SJSA1 (cell line): Measurements from ENCODE around the gene ZNF512B. TPM values are rescaled to one million over a fixed set of nuclear protein-coding genes. Genes with fewer than 3 reads are reported as not detected.

ENCODE experiments used
- DNase-seq, 2 experiments: peaks; one replicate each; pipeline ENCODE4 v3.0.0-alpha.2; 2015 to 2020; ENCODE audit warnings: low spot score in 2 of 2, low read depth in 1 of 2
- H3K27ac ChIP-seq: fragments of 250-450 bp; sonication (Bioruptor Pico); 2 replicates; pipeline ENCODE4 v1.5.1; 2020; ENCODE audit warnings: mild to moderate bottlenecking, moderate library complexity
- H3K27me3 ChIP-seq: fragments of 250-450 bp; sonication (Bioruptor Pico); replicated peaks from 2 replicates; pipeline ENCODE4 v1.5.1; 2020; ENCODE audit warnings: mild to moderate bottlenecking, moderate library complexity
- H3K36me3 ChIP-seq: fragments of 250-450 bp; sonication (Bioruptor Pico); 2 replicates; pipeline ENCODE4 v1.5.1; 2020; ENCODE audit warnings: mild to moderate bottlenecking
- H3K4me1 ChIP-seq: fragments of 250-450 bp; sonication (Bioruptor Pico); replicated peaks from 2 replicates; pipeline ENCODE4 v1.6.1; 2021; ENCODE audit warnings: mild to moderate bottlenecking
- H3K4me3 ChIP-seq: fragments of 250-450 bp; sonication (Bioruptor Pico); 2 replicates; pipeline ENCODE4 v1.5.1; 2020; ENCODE audit warnings: mild to moderate bottlenecking
- H3K9me3 ChIP-seq: fragments of 250-450 bp; sonication (Bioruptor Pico); replicated peaks from 2 replicates; pipeline ENCODE4 v1.5.1; 2020; ENCODE audit warnings: mild to moderate bottlenecking
- total RNA-seq: library from RNA; depleted of rRNA; stranded (reverse); fragments of >200 nt; shearing (Covaris generic); gene quantifications from 2 replicates; pipeline ENCODE4 v1.2.3, GENCODE V29; 2014

ZNF512B gene
- total RNA-seq, 1 experiment from 2014 or later, result 14.3 TPM

DNA sequence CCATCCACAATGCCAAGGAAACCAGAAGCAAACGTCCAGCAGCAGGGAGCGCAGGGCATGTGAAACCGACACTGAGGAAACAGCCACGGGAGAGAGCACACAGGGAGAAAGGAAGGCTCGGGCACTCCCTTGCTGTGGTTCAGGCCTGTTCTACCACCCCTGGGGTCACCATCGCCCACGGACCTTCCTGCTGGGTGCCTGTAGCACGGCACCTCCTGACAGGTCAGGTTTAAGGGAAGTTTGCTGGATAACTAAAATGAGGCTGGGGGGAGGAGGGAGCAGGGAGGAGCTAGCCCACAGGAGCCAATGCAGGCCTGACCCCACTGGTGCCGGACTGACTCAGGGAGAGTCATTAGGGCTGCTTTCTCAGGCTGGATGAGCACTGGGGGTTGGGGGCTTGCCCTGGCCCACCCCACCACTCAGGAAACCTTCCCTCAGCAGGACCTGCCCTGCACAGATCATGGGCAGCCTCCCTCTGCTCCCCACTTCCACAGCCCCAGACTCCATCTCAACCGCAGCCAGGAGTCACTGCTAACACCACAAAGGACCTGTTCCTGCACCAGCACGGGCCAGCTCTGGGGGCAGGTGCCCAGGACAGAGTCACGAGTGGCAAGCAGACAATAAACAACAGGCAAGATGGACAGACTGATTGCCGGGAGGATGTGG is 15.8 kb downstream of the ZNF512B start:
- peaks cover 29% of the 10 kb centered on the region for H3K4me1 ChIP-seq
- H3K36me3 ChIP-seq, result peaks cover 37% of the 10 kb centered on the region
- 0 out of 2 replicates have a peak, but pooled peaks cover 3% of the 10 kb centered on the region for H3K9me3 ChIP-seq
- DNase-seq, result no peak
- no peak overlapping the region for H3K27ac ChIP-seq
- no peak overlapping the region for H3K4me3 ChIP-seq
- no peaks in the 10 kb centered on the region for H3K27me3 ChIP-seq

DNA sequence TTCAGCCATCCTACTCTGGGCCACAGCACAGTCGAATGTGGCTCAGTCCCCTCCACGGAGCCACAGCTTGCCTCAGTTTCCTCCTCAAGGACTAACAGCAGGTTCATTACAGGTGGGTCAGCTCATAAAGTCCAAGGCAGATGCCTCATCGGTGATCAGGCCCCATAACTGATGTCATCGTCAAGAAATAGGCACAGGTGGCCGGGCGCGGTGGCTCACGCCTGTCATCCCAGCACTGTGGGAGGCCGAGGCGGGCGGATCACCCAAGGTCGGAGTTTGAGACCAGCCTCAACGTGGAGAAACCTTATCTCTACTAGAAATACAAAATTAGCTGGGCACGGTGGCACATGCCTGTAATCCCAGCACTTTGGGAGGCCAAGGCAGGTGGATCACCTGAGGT is 17.0 kb downstream of the ZNF512B start:
- H3K27me3 ChIP-seq, result no peaks in the 10 kb centered on the region
- H3K36me3 ChIP-seq, result peaks cover 39% of the 10 kb centered on the region
- no peak for DNase-seq
- H3K9me3 ChIP-seq, result 0 out of 2 replicates have a peak, but pooled peaks cover 3% of the 10 kb centered on the region
- H3K4me1 ChIP-seq, result peaks cover 33% of the 10 kb centered on the region
- H3K4me3 ChIP-seq, result no peak overlapping the region
- no peak overlapping the region for H3K27ac ChIP-seq

DNA sequence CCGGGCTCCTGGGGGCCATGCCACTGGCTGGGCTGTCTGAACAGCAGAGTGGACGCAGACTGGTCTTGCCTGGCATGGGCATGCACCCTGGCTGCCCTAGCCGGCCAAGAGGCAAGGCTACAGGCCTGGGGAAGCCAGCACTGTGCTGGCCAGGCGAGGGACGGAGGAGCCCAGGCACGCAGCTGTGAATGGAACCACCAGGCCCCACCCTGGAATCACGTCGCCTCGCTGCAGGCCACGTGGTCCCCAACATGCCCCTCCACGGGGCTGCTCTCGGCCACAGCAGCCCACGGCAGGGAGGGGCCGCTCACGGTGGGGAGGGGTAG is 17.6 kb downstream of the ZNF512B start:
- Histone ChIP-seq H3K27ac (no peak overlapping the region), H3K4me1 (peaks cover 30% of the 10 kb centered on the region), H3K27me3 (no peaks in the 10 kb centered on the region), H3K36me3 (peaks cover 37% of the 10 kb centered on the region), H3K9me3 (0 out of 2 replicates have a peak, but pooled peaks cover 3% of the 10 kb centered on the region), H3K4me3 (no peak overlapping the region)
- no peak for DNase-seq

DNA sequence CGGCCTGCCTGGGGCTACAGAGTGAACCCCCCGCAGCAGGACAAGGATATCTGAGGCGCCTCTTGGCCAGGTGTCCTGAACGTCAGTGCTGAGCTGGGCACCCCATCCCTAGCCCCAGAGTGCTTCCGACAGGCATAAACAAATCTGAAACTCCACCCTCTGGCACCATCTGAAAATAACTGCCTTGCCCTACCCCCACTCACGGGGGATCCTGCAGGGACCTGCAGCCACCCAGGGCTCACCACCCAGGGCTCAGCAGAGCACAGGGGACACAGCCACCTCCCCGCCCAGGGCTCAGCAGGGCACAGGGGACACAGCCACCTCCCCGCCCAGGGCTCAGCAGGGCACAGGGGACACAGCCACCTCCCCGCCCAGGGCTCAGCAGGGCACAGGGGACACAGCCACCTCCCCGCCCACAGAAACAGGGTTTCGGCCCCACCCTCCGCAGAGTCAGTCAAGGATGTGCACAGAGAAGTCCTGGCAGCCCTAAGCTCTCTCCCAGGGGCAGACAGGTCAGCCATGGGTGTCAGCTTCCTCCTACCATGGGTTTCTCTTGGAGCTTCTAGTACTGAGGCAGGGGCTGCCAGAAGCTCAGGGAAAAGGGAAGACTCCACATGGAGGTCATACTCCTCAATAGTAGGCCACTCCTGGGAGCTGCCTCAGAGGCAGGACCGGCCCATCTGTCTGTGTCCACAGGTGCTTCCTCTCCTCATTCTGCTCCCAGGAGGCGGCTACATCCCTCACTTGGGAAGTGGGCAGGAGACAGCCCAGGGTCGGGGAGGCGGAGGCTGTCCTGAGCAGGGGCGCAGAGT is 18.1 kb downstream of the ZNF512B start:
- Histone ChIP-seq H3K4me3 (no peak overlapping the region), H3K4me1 (peaks cover 24% of the 10 kb centered on the region), H3K36me3 (peaks cover 34% of the 10 kb centered on the region), H3K27me3 (no peaks in the 10 kb centered on the region), H3K9me3 (0 out of 2 replicates have a peak, but pooled peaks cover 3% of the 10 kb centered on the region), H3K27ac (no peak overlapping the region)
- no peak for DNase-seq

DNA sequence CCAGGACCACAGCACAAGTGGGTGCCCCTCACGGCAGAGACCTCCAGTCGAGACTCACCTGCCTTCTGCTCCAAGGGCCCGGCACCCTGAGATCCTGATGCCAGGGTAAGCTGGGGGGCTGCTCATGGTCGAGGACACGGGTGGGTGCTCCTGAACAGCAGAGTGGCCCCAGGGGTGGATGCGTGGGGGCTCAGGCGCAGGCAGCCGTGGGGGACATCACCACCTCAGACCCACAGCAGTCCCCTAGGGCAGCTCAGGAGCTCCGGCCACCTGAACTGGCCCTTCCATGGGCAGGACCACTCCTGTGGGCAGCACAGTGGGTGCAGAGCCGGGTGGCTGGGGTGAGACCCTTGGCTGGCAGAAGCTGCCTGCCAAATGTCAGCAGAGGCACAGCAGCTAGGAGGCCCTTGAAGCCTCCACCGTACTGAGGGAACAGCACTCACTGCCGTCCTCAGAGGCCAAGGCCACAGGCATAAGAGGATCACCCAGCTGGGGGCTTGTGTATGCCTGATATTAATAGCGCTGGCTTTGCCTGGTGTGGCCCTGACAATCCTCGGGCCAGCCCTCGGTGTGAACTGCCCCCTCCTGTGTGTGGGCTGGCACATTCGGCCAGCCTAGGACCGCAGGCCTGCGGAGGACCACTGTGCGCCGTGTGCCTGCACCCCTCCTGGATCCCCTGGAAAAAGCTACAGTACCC is 18.9 kb downstream of the ZNF512B start:
- no peak for DNase-seq
- Histone ChIP-seq H3K27ac (no peak overlapping the region), H3K9me3 (0 out of 2 replicates have a peak, but pooled peaks cover 1% of the 10 kb centered on the region), H3K27me3 (no peaks in the 10 kb centered on the region), H3K4me3 (no peak overlapping the region), H3K36me3 (peaks cover 35% of the 10 kb centered on the region), H3K4me1 (peaks cover 20% of the 10 kb centered on the region)

DNA sequence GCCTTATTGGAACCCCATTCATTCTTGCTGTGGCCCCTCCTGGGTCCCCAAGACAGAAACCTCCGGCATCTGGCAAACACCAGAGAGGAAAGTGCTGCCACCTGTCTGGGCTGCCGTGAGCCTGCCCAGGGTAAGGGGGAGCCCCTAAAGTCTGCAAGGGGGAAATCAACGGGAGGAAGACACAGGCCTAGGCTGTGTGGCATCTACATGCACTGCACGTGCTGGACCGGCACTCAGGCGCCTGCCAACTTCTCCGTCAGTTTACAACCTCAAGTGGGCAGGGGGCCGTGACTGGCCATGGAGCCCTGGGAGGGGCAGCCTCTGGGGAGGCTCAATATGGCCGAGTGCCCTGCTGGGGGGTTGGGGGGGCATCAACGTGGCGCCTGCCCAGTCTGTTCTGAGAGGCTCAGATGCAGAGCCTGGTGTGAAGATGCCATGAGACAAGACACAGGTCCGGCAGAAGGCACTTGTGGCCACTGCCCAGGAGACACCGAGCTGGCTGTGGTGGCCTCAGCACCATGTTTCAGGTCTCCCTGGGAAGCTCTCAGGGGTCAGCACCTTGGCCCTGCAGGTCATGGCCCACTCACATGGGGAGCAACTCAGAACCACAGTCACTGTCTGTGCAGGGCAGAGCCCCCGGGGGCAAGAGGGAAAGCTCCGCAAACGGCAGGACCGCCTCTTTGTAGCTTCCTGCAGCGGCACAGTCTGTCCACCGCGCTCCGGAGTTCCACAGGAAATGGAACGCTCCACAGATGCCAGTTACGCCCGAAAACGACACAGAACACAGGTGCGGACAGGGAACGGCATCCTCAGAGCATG is 21.9 kb downstream of the ZNF512B start:
- DNase-seq, result no peak
- Histone ChIP-seq H3K27ac (no peak overlapping the region), H3K9me3 (no peaks in the 10 kb centered on the region), H3K4me3 (no peak overlapping the region), H3K4me1 (peaks cover 9% of the 10 kb centered on the region), H3K36me3 (peaks cover 55% of the 10 kb centered on the region), H3K27me3 (no peaks in the 10 kb centered on the region)

DNA sequence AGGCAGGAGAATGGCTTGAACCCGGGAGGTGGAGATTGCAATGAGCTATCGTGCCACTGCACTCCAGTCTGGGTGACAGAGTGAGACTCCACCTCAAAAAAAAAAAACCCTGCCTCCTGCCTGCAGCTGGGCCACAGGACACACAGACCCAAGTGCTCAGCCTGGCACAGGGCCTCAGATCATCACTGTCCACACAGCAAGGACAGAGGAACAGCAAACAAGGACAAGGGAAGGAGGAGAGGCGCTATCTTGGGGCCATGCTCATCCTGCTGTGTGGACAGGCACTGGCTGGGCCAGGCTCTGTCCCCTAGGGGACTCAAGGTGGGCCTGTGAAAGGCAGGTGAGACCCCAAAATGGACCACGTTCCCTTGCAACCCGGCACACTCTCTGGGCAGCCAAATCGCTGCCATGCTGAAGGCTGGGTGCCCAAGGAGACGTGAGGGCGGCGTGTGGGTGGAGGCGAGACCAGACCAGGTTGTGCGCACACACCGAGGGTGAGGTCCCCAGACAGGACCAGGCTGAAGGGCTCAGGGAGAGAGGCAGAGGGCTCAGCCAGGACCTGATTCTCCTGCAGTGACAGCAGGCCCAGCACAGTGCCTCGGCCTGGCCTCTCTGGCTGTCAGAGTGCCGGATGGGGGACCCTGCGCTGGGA is 22.6 kb downstream of the ZNF512B start:
- Histone ChIP-seq H3K36me3 (peaks cover 54% of the 10 kb centered on the region), H3K27ac (no peak overlapping the region), H3K27me3 (no peaks in the 10 kb centered on the region), H3K4me1 (peaks cover 9% of the 10 kb centered on the region), H3K9me3 (no peaks in the 10 kb centered on the region), H3K4me3 (no peak overlapping the region)
- no peak for DNase-seq

DNA sequence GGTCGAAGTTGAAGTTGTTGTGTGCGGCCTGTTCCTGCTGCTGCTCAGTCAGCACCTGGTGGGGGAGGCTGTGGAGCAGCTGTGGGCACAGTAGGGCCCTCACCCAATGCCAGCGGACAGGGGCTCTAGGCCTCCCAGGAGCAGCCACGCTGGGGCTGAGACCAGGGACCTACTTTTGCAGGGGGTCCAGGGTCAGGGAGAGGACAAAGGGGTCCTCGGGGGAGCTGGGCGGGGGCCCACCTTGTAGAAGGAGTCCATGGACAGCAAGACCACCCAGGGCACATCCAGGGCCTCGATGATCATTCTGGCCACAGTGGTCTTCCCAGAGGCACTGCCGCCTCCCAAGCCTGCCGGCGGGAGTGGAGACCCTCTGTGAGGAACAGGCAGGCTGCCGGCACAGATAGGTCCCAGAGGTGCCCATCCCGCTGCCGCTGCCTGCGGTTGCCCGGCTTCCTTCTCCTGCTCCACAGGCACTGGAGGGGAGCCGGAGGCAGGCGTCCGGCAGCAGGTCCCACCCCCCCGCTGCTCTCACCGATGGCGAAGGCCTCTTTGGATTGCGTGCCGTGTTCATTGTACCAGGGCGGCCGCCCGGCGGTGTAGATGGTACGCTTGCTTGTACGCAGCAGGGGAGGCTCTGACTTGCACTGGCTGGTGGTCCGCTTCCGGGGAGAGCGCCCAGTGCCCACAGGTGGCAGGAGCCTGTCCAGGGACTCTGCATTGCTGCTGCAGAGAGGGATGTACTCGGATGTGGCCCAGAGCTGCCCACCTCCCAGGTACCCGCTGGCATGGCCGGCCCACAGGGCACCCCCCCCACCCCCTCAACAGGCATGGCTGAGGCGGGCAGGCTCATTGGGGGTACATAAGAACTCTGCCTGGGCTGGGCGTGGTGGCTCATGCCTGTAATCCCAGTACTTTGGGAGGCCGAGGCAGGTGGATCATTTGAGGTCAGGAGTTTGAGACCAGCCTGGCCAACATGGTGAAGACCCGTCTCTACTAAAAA is 23.5 kb downstream of the ZNF512B start:
- no peak for DNase-seq
- peaks cover 58% of the 10 kb centered on the region for H3K36me3 ChIP-seq

DNA sequence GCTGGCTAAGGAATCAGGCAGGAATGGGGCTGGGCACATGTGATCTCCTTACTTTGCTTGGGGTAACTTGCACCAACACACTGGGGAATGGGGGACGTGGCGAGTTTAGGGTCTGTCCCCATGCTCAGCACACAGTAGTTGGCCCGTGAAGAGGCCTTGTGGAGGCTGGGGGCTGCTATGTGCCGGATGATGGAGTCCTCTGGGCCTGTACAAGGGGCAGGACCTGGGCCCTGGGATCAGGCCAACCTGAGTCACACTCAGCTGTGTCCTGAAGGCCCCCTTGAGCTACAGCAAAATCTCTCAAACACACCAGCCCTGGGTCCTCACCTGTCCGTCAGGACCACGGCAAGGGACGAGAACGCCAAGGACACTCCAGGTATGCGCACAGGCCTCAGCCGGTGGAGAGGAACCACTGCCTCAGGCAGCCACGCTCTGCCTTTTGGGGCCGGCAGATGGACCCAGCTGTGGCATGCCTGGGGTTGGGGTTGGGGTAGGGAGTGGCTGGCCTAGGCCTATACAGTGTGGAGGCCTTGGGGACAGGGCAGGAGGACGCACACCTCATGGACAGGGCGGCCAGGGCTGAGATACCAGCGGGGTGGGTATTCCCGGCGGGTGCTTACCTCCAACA is 24.6 kb downstream of the ZNF512B start:
- no peak overlapping the region for H3K27ac ChIP-seq
- no peak for DNase-seq
- H3K36me3 ChIP-seq, result peaks cover 65% of the 10 kb centered on the region
- no peaks in the 10 kb centered on the region for H3K9me3 ChIP-seq
- H3K27me3 ChIP-seq, result no peaks in the 10 kb centered on the region
- H3K4me3 ChIP-seq, result no peak overlapping the region
- H3K4me1 ChIP-seq, result peaks cover 9% of the 10 kb centered on the region

More for the DNA sequence above, 23.5 kb downstream of the ZNF512B start:
- Histone ChIP-seq H3K4me3 (no peak overlapping the region), H3K27ac (no peak overlapping the region), H3K9me3 (no peaks in the 10 kb centered on the region), H3K27me3 (no peaks in the 10 kb centered on the region), H3K4me1 (peaks cover 9% of the 10 kb centered on the region)

DNA sequence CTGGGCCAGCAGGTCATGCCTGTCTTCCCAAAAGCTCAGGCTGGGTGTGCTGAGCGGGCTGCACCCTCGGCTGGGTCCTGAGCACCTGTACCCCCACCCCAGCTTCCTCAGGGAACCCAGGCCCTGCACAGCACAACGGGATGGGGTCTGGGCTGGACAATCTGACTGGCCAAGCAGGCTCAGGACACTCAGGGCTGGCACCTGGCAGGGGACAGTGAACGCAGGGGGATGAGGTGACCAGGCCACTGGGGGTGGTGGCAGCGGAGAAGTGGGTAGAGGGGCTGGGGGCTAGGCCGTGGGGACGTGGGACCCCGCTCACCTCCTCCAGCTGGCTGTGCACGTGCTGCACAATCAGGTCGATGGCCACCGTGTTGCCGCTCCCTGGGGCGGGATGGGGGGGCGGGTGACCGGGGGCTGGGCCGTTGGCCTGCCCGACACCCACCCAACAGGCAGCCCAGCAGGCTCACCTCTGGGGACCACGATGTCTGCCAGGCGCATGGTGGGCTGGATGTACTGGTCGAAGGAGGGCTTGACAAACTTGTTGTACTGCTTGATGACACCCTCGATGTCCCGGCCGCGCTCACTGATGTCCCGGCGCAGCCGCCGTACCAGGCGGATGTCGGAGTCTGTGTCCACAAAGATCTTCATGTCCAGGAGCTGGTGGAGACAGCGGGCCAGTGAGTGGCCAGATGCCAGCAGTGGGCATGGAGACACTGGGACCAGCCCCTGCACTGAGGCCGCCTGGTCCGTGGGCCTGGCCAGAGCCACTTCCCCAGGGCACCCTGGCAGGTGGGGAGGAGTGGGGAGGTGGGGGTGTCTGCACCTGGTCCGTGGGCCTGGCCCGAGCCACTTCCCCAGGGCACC is 25.4 kb downstream of the ZNF512B start:
- H3K4me3 ChIP-seq, result no peak overlapping the region
- H3K9me3 ChIP-seq, result no peaks in the 10 kb centered on the region
- H3K27me3 ChIP-seq, result no peaks in the 10 kb centered on the region
- peaks cover 8% of the 10 kb centered on the region for H3K4me1 ChIP-seq
- no peak for DNase-seq
- peaks cover 66% of the 10 kb centered on the region for H3K36me3 ChIP-seq
- H3K27ac ChIP-seq, result no peak overlapping the region

DNA sequence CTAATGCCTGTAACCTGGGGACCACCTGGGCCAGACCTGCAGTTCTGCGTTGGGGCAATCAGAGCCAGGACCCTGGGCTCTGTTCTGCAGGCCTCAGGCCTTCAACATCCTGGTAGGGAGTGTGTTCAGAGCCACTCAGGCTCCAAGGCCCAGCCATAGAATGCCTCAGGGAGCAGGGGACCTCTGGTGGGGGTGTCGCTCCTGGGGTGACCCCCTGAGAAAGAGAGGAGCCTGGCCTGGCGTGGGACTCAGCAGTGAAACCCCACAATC is 26.0 kb downstream of the ZNF512B start:
- no peaks in the 10 kb centered on the region for H3K9me3 ChIP-seq
- peaks cover 71% of the 10 kb centered on the region for H3K36me3 ChIP-seq
- H3K4me1 ChIP-seq, result peaks cover 2% of the 10 kb centered on the region
- H3K4me3 ChIP-seq, result no peak overlapping the region
- DNase-seq, result no peak
- H3K27me3 ChIP-seq, result no peaks in the 10 kb centered on the region
- H3K27ac ChIP-seq, result no peak overlapping the region
